Measurements from ENCODE around the gene DNM3.
A peak's percentile ranks its signal among the peaks of the same experiment; 100 is the strongest.
"Not testable (repeated sequence)": the region's sequence is repeated elsewhere in the genome, so short reads cannot be mapped to it uniquely, and the experiment has no call there.

The DNM3 gene

GRCh38 chr1:172054172-172054571 is 212.9 kb downstream of the DNM3 start:
- no peak for DNase-seq

GRCh38 chr1:172055816-172056419 is 214.6 kb downstream of the DNM3 start:
- DNase-seq, result not testable (repeated sequence)

GRCh38 chr1:172068334-172068733 is 227.0 kb downstream of the DNM3 start:
- no peak for DNase-seq

- no peak for DNase-seq
Measured at GRCh38 chr1:172069051-172069450, 227.8 kb downstream of the DNM3 start.

GRCh38 chr1:172069534-172069933 is 228.2 kb downstream of the DNM3 start:
- DNase-seq, result no peak

- DNase-seq, result no peak
Measured at GRCh38 chr1:172070055-172070454, 228.8 kb downstream of the DNM3 start.

- no peak for DNase-seq
Measured at GRCh38 chr1:172071746-172072145, 230.4 kb downstream of the DNM3 start.

- not testable (repeated sequence) for DNase-seq
Measured at GRCh38 chr1:172079859-172080258, 238.6 kb downstream of the DNM3 start.

- no peak for DNase-seq
Measured at GRCh38 chr1:172083191-172083590, 241.9 kb downstream of the DNM3 start.

- no peak for DNase-seq
Measured at GRCh38 chr1:172084876-172085275, 243.6 kb downstream of the DNM3 start.

- DNase-seq, result no peak
Measured at GRCh38 chr1:172085317-172085716, 244.0 kb downstream of the DNM3 start.

- DNase-seq, result no peak
Measured at GRCh38 chr1:172086137-172086536, 244.8 kb downstream of the DNM3 start.

GRCh38 chr1:172088256-172088655 is 247.0 kb downstream of the DNM3 start:
- DNase-seq, result no peak

- peak; percentile 43 for DNase-seq
Measured at GRCh38 chr1:172089768-172090510, 248.6 kb downstream of the DNM3 start.

GRCh38 chr1:172090511-172090817 is 249.2 kb downstream of the DNM3 start:
- DNase-seq, result no peak

- no peak for DNase-seq
Measured at GRCh38 chr1:172095846-172096245, 254.5 kb downstream of the DNM3 start.

- no peak for DNase-seq
Measured at GRCh38 chr1:172105230-172105629, 263.9 kb downstream of the DNM3 start.

GRCh38 chr1:172107316-172107975 is 266.1 kb downstream of the DNM3 start:
- no peak for DNase-seq

- DNase-seq, result no peak
Measured at GRCh38 chr1:172108161-172108893, 267.0 kb downstream of the DNM3 start.

- DNase-seq, result no peak
Measured at GRCh38 chr1:172109359-172109758, 268.1 kb downstream of the DNM3 start.

- DNase-seq, result no peak
Measured at GRCh38 chr1:172112576-172112975, 271.3 kb downstream of the DNM3 start.

GRCh38 chr1:172117800-172118199 is 276.5 kb downstream of the DNM3 start:
- DNase-seq, result peak; percentile 9

GRCh38 chr1:172118618-172119017 is 277.3 kb downstream of the DNM3 start:
- DNase-seq, result no peak

- no peak for DNase-seq
Measured at GRCh38 chr1:172119184-172119583, 277.9 kb downstream of the DNM3 start.
